Activated CD4-positive, alpha-beta T cell treated with anti-CD3 and anti-CD28 coated beads, Interleukin-2, amount 10 ng/mL, durations not matched to agents 7 days and 5 days (primary cell): ENCODE results near the gene RNF144A. TPM values are rescaled to one million over a fixed set of nuclear protein-coding genes. Genes with fewer than 3 reads are reported as not detected.

Source experiments
- CTCF ChIA-PET: fragments of 350-600 bp; sonication (Branson Sonifier 250); formaldehyde crosslinking; loops from one replicate; lab custom pipeline; 2021; ENCODE audit warnings: antibody characterized with exemption; lab: Charles Lee
- POLR2A ChIA-PET: fragments of 350-600 bp; sonication (Branson Sonifier 250); formaldehyde crosslinking; loops from one replicate; lab custom pipeline; 2021; ENCODE audit warnings: antibody characterized with exemption; lab: Charles Lee
- DNase-seq: peaks from one replicate; pipeline ENCODE4 v3.0.0-alpha.2; 2020
- H3K27ac Mint-ChIP-seq: one replicate; pipeline ENCODE4 v1.8.0; 2021; ENCODE audit warnings: mild to moderate bottlenecking, moderate library complexity, mixed read lengths
- H3K27me3 Mint-ChIP-seq: one replicate; pipeline ENCODE4 v1.8.0; 2021; ENCODE audit warnings: mixed read lengths
- H3K36me3 Mint-ChIP-seq: one replicate; pipeline ENCODE4 v1.8.0; 2021; ENCODE audit warnings: low read depth, mixed read lengths
- H3K4me1 Mint-ChIP-seq: one replicate; pipeline ENCODE4 v1.8.0; 2021; ENCODE audit warnings: mixed read lengths
- H3K4me3 Mint-ChIP-seq: one replicate; pipeline ENCODE4 v1.8.0; 2021; ENCODE audit warnings: mild to moderate bottlenecking, moderate library complexity, mixed read lengths
- H3K9me3 Mint-ChIP-seq: one replicate; pipeline ENCODE4 v1.8.0; 2021; ENCODE audit warnings: mixed read lengths
- total RNA-seq, 2 experiments: library from RNA; stranded (reverse); gene quantifications; one replicate each; pipeline ENCODE4 v1.2.3, GENCODE V29; 2021

RNF144A gene
- total RNA-seq, 2 experiments from 2014 or later = 89.6 to 101 TPM

- Mint-ChIP-seq H3K9me3 (peaks cover 9% of the 10 kb centered on the region), H3K27ac (no peak overlapping the region), H3K4me3 (no peak overlapping the region), H3K4me1 (peaks cover 4% of the 10 kb centered on the region), H3K27me3 (no peaks in the 10 kb centered on the region), H3K36me3 (peaks cover 17% of the 10 kb centered on the region)
- ChIA-PET POLR2A (no interaction called here), CTCF (interaction anchor here (0.7 to 0.9 kb wide), 3 partner anchors 13 to 231 kb away, joined by 3 read pairs; no protein-coding TSS in a partner anchor)
- DNase-seq = no peak
These were observed 167.4 kb downstream of the RNF144A start for GRCh38 chr2:7084601-7085000.

- Mint-ChIP-seq H3K27me3 (no peaks in the 10 kb centered on the region), H3K27ac (no peak overlapping the region), H3K9me3 (peaks cover under 1% of the 10 kb centered on the region), H3K4me3 (no peak overlapping the region), H3K36me3 (peaks cover 1% of the 10 kb centered on the region), H3K4me1 (no peaks in the 10 kb centered on the region)
- ChIA-PET POLR2A (no interaction called here), CTCF (interaction anchor here (0.6 kb wide), 1 partner anchor 23 kb away, joined by 3 read pairs; no protein-coding TSS in a partner anchor)
- DNase-seq = no peak
These were observed 172.1 kb downstream of the RNF144A start for GRCh38 chr2:7089284-7089683.

GRCh38 chr2:7089898-7090510, 172.8 kb downstream of the RNF144A start:
- Mint-ChIP-seq H3K36me3 (no peaks in the 10 kb centered on the region), H3K27ac (no peak overlapping the region), H3K27me3 (no peaks in the 10 kb centered on the region), H3K4me3 (no peak overlapping the region), H3K4me1 (no peaks in the 10 kb centered on the region), H3K9me3 (no peaks in the 10 kb centered on the region)
- POLR2A ChIA-PET = no interaction called here
- no peak for DNase-seq
- CTCF ChIA-PET = interaction anchor here (0.6 kb wide), 1 partner anchor 24 kb away, joined by 3 read pairs; no protein-coding TSS in a partner anchor

- CTCF ChIA-PET = interaction anchor here (2.3 kb wide), 1 partner anchor 12 kb away, joined by 4 read pairs; no protein-coding TSS in a partner anchor
- no peaks in the 10 kb centered on the region for H3K9me3 Mint-ChIP-seq
These were observed 176.2 kb downstream of the RNF144A start for GRCh38 chr2:7093376-7093775.

More at GRCh38 chr2:7093376-7093775, 176.2 kb downstream of the RNF144A start:
- DNase-seq = no peak
- Mint-ChIP-seq H3K27me3 (no peaks in the 10 kb centered on the region), H3K27ac (no peak overlapping the region), H3K36me3 (no peaks in the 10 kb centered on the region), H3K4me1 (peaks cover 6% of the 10 kb centered on the region), H3K4me3 (no peak overlapping the region)
- POLR2A ChIA-PET = no interaction called here

Other genes starting within 250 kb of the RNF144A start
- 10 to 100 TPM; 94.3 to 96.0 TPM for gene CMPK2, start 51.5 kb upstream of the RNF144A start, total RNA-seq
- gene RSAD2, start 39.6 kb upstream of the RNF144A start, total RNA-seq = 100 to 1,000 TPM; 100 to 101 TPM